Measurements from ENCODE around the gene CZIB.

CZIB gene

GRCh38 chr1:53220171-53220961, at the start of gene CZIB:
Gene CZIB, minus strand, starts transcription at chr1:53220634. Its CDS starts 59 bp downstream, at chr1:53220575.
- DNase-seq (ENCODE audit: low read depth): peak; percentile 58

- DNase-seq (ENCODE audit: low read depth): no peak
Observed at GRCh38 chr1:53270107-53270506, 49.7 kb upstream of the CZIB start.

GRCh38 chr1:53267761-53268160, 47.3 kb upstream of the CZIB start:
- no peak for DNase-seq (ENCODE audit: low read depth)

- DNase-seq (ENCODE audit: low read depth): no peak
Observed at GRCh38 chr1:53266038-53266437, 45.6 kb upstream of the CZIB start.

GRCh38 chr1:53265581-53265980, 45.1 kb upstream of the CZIB start:
- no peak for DNase-seq (ENCODE audit: low read depth)

- no peak for DNase-seq (ENCODE audit: low read depth)
Observed at GRCh38 chr1:53264048-53264447, 43.6 kb upstream of the CZIB start.

GRCh38 chr1:53262000-53262399, 41.6 kb upstream of the CZIB start:
- no peak for DNase-seq (ENCODE audit: low read depth)

- DNase-seq (ENCODE audit: low read depth): no peak
Observed at GRCh38 chr1:53260631-53261247, 40.3 kb upstream of the CZIB start.

GRCh38 chr1:53259932-53260331, 39.5 kb upstream of the CZIB start:
- no peak for DNase-seq (ENCODE audit: low read depth)

- no peak for DNase-seq (ENCODE audit: low read depth)
Observed at GRCh38 chr1:53258216-53258615, 37.8 kb upstream of the CZIB start.

GRCh38 chr1:53257454-53258081, 37.1 kb upstream of the CZIB start:
- no peak for DNase-seq (ENCODE audit: low read depth)

- DNase-seq (ENCODE audit: low read depth): no peak
Observed at GRCh38 chr1:53256511-53257453, 36.3 kb upstream of the CZIB start.

- DNase-seq (ENCODE audit: low read depth): no peak
Observed at GRCh38 chr1:53255031-53255430, 34.6 kb upstream of the CZIB start.

GRCh38 chr1:53254011-53254640, 33.7 kb upstream of the CZIB start:
- no peak for DNase-seq (ENCODE audit: low read depth)

GRCh38 chr1:53250325-53250724, 29.9 kb upstream of the CZIB start:
- DNase-seq (ENCODE audit: low read depth): no peak

GRCh38 chr1:53249706-53250105, 29.3 kb upstream of the CZIB start:
- no peak for DNase-seq (ENCODE audit: low read depth)

- DNase-seq (ENCODE audit: low read depth): peak; percentile 79
Observed at GRCh38 chr1:53246261-53247134, 26.1 kb upstream of the CZIB start.

- no peak for DNase-seq (ENCODE audit: low read depth)
Observed at GRCh38 chr1:53244141-53244540, 23.7 kb upstream of the CZIB start.

- DNase-seq (ENCODE audit: low read depth): no peak
Observed at GRCh38 chr1:53242381-53242780, 21.9 kb upstream of the CZIB start.

- DNase-seq (ENCODE audit: low read depth): no peak
Observed at GRCh38 chr1:53241828-53242227, 21.4 kb upstream of the CZIB start.
